H9 (cell line): ENCODE data around the gene AP4B1. TPM values are rescaled to one million over a fixed set of nuclear protein-coding genes. Genes with fewer than 3 reads are reported as not detected.

ENCODE experiments used
- DNase-seq: peaks from one replicate; pipeline ENCODE4 v3.0.0-alpha.2; 2017
- H2AFZ ChIP-seq: one replicate; pipeline ENCODE4 v1.6.1; 2013; ENCODE audit warnings: mild to moderate bottlenecking, low read length, control low read depth, moderate library complexity
- H2AK5ac ChIP-seq: 2 replicates; pipeline ENCODE4 v1.6.1; 2013; ENCODE audit warnings: low read length, control low read depth, mixed read lengths; ENCODE audit not compliant: insufficient read length
- H2BK120ac ChIP-seq: one replicate; pipeline ENCODE4 v1.6.1; 2013; ENCODE audit warnings: low read depth, mild to moderate bottlenecking, low read length, control low read depth, inconsistent platforms; ENCODE audit not compliant: poor library complexity, severe bottlenecking
- H2BK12ac ChIP-seq: 2 replicates; pipeline ENCODE4 v1.6.1; 2013; ENCODE audit warnings: low read length, control low read depth, mixed read lengths, low read depth; ENCODE audit not compliant: insufficient read length
- H2BK15ac ChIP-seq: 2 replicates; pipeline ENCODE4 v1.6.1; 2013; ENCODE audit warnings: low read depth, low read length, control low read depth
- H2BK20ac ChIP-seq: one replicate; pipeline ENCODE4 v1.6.1; 2013; ENCODE audit warnings: low read depth, mild to moderate bottlenecking, low read length, control low read depth, inconsistent platforms; ENCODE audit not compliant: poor library complexity, severe bottlenecking
- H2BK5ac ChIP-seq: 2 replicates; pipeline ENCODE4 v1.6.1; 2013; ENCODE audit warnings: low read length, control low read depth, mixed read lengths; ENCODE audit not compliant: insufficient read length
- H3K14ac ChIP-seq: 2 replicates; pipeline ENCODE4 v1.6.1; 2013; ENCODE audit warnings: low read length, control low read depth; ENCODE audit not compliant: insufficient read depth
- H3K18ac ChIP-seq: 2 replicates; pipeline ENCODE4 v1.6.1; 2013; ENCODE audit warnings: low read depth, mild to moderate bottlenecking, mixed read lengths, low read length, control low read depth; ENCODE audit not compliant: insufficient read length
- H3K23ac ChIP-seq: 2 replicates; pipeline ENCODE4 v1.6.1; 2013; ENCODE audit warnings: low read length, control low read depth, mixed read lengths, low read depth; ENCODE audit not compliant: insufficient read length
- H3K23me2 ChIP-seq: 2 replicates; pipeline ENCODE4 v1.6.1; 2013; ENCODE audit warnings: low read depth, mild to moderate bottlenecking, mixed read lengths, low read length, control low read depth; ENCODE audit not compliant: insufficient read length, poor library complexity, severe bottlenecking
- H3K27ac ChIP-seq: 2 replicates; pipeline ENCODE4 v1.5.1; 2013; ENCODE audit warnings: low read length, control low read depth, mixed read lengths, low read depth; ENCODE audit not compliant: insufficient read length
- H3K27me3 ChIP-seq: 2 replicates; pipeline ENCODE4 v1.6.1; 2013; ENCODE audit warnings: low read length, control low read depth, inconsistent platforms; ENCODE audit not compliant: insufficient read depth
- H3K4ac ChIP-seq: 2 replicates; pipeline ENCODE4 v1.6.1; 2013; ENCODE audit warnings: low read depth, mild to moderate bottlenecking, control low read depth, inconsistent platforms, low read length, moderate library complexity
- H3K4me1 ChIP-seq: 2 replicates; pipeline ENCODE4 v1.6.1; 2013; ENCODE audit warnings: low read length, control low read depth, inconsistent platforms; ENCODE audit not compliant: insufficient read depth
- H3K4me2 ChIP-seq: 2 replicates; pipeline ENCODE4 v1.6.1; 2013; ENCODE audit warnings: low read length, control low read depth, mixed read lengths; ENCODE audit not compliant: insufficient read length, insufficient read depth
- H3K56ac ChIP-seq: 2 replicates; pipeline ENCODE4 v1.6.1; 2013; ENCODE audit warnings: low read depth, mild to moderate bottlenecking, mixed read lengths, low read length, control low read depth; ENCODE audit not compliant: insufficient read length
- H3K79me1 ChIP-seq: 2 replicates; pipeline ENCODE4 v1.6.1; 2013; ENCODE audit warnings: low read depth, mild to moderate bottlenecking, moderate library complexity, low read length, control low read depth, inconsistent platforms; ENCODE audit not compliant: insufficient read depth, poor library complexity, severe bottlenecking
- H3K79me2 ChIP-seq: 2 replicates; pipeline ENCODE4 v1.6.1; 2013; ENCODE audit warnings: low read length, control low read depth, inconsistent platforms; ENCODE audit not compliant: insufficient read depth
- H3K9ac ChIP-seq: 2 replicates; pipeline ENCODE4 v1.6.1; 2013; ENCODE audit warnings: low read length, control low read depth, mixed read lengths; ENCODE audit not compliant: insufficient read length; ENCODE audit errors: extremely low read depth
- H3K9me3 ChIP-seq: one replicate; pipeline ENCODE4 v1.6.1; 2013; ENCODE audit warnings: low read depth, low read length, inconsistent platforms; ENCODE audit not compliant: control insufficient read depth
- H3T11ph ChIP-seq: one replicate; pipeline ENCODE4 v1.6.1; 2013; ENCODE audit warnings: mild to moderate bottlenecking, low read length, control low read depth, inconsistent platforms
- H4K20me1 ChIP-seq: one replicate; pipeline ENCODE4 v1.6.1; 2013; ENCODE audit not compliant: control insufficient read depth, insufficient read length, insufficient read depth
- H4K5ac ChIP-seq: 2 replicates; pipeline ENCODE4 v1.6.1; 2013; ENCODE audit warnings: low read depth, mild to moderate bottlenecking, mixed read lengths, low read length, control low read depth; ENCODE audit not compliant: insufficient read length
- H4K8ac ChIP-seq: replicated peaks from 2 replicates; pipeline ENCODE4 v1.6.1; 2013; ENCODE audit warnings: low read length, control low read depth, mixed read lengths, low read depth; ENCODE audit not compliant: insufficient read length
- H4K91ac ChIP-seq: 2 replicates; pipeline ENCODE4 v1.6.1; 2013; ENCODE audit warnings: low read depth, mild to moderate bottlenecking, moderate library complexity, mixed read lengths, low read length, control low read depth; ENCODE audit not compliant: insufficient read length
- H3K27ac Mint-ChIP-seq, 3 experiments: 2 replicates in 2 of 3; 3 replicates in 1 of 3; pipeline ENCODE4 v1.8.0; 2020 to 2021; ENCODE audit warnings: mixed read lengths in 3 of 3, mild to moderate bottlenecking in 1 of 3, moderate library complexity in 1 of 3
- H3K27me3 Mint-ChIP-seq: 2 replicates; pipeline ENCODE4 v1.8.0; 2021; ENCODE audit warnings: low read depth, mild to moderate bottlenecking, moderate library complexity, mixed read lengths
- H3K36me3 Mint-ChIP-seq, 3 experiments: 2 replicates in 2 of 3; 3 replicates in 1 of 3; pipeline ENCODE4 v1.8.0; 2020 to 2021; ENCODE audit warnings: low read depth in 3 of 3, mixed read lengths in 3 of 3; ENCODE audit not compliant: insufficient read depth in 1 of 3
- H3K4me1 Mint-ChIP-seq, 2 experiments: 2 replicates each; pipeline ENCODE4 v1.8.0; 2020; ENCODE audit warnings: mixed read lengths in 2 of 2
- H3K4me3 Mint-ChIP-seq, 2 experiments: 2 replicates in 1 of 2; 3 replicates in 1 of 2; pipeline ENCODE4 v1.8.0; 2020 to 2021; ENCODE audit warnings: mild to moderate bottlenecking in 2 of 2, mixed read lengths in 2 of 2, moderate library complexity in 1 of 2
- H3K9me3 Mint-ChIP-seq, 2 experiments: 2 replicates in 1 of 2; 3 replicates in 1 of 2; pipeline ENCODE4 v1.8.0; 2020; ENCODE audit warnings: mild to moderate bottlenecking in 2 of 2, mixed read lengths in 2 of 2, moderate library complexity in 1 of 2
- WGBS: extraction: QIAGEN DNeasy Blood & Tissue Kit; methylation state at CpG from one replicate; pipeline ENCODE4 v1.1.7; 2013; ENCODE audit warnings: missing lambda C conversion rate, low lambda C conversion rate, mixed read lengths; ENCODE audit not compliant: insufficient read length; ENCODE audit errors: extremely low coverage; 5-methylcytosine and 5-hydroxymethylcytosine counted together
- total RNA-seq: library from RNA; stranded (reverse); gene quantifications from 2 replicates; pipeline ENCODE4 v1.2.1, GENCODE V29; 2021
- TF ChIP-seq, protein P1 (sequence below): fragments of 200-600 bp; sonication (generic); conservative IDR thresholded peaks from 3 replicates; pipeline ENCODE4 v1.8.0; 2021; ENCODE audit warnings: antibody characterized with exemption, mild to moderate bottlenecking

AP4B1 gene
- total RNA-seq, 1 experiment from 2014 or later: 19.3 TPM

DNA sequence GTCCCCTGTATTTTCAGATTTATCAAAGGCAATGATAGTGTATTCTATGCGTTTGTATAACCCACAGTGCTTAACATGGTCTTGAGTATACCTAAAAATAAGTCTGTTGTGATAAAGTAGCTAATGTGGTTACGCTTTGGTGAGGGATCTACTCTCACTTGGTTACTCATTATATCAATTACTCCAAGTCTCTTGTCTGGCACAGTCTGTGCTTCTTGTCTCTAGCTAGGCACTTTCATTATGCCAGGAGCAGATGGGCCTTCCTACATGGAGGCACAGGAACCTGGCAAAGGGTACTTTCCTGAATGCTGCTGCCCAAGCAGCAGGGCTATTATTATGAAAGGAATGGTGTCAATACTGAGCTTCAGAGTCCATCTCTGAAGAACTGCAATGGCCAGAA lies 28.9 kb downstream of the AP4B1 start:
- H2BK5ac ChIP-seq: no peak overlapping the region
- TF ChIP-seq, protein P1, sequence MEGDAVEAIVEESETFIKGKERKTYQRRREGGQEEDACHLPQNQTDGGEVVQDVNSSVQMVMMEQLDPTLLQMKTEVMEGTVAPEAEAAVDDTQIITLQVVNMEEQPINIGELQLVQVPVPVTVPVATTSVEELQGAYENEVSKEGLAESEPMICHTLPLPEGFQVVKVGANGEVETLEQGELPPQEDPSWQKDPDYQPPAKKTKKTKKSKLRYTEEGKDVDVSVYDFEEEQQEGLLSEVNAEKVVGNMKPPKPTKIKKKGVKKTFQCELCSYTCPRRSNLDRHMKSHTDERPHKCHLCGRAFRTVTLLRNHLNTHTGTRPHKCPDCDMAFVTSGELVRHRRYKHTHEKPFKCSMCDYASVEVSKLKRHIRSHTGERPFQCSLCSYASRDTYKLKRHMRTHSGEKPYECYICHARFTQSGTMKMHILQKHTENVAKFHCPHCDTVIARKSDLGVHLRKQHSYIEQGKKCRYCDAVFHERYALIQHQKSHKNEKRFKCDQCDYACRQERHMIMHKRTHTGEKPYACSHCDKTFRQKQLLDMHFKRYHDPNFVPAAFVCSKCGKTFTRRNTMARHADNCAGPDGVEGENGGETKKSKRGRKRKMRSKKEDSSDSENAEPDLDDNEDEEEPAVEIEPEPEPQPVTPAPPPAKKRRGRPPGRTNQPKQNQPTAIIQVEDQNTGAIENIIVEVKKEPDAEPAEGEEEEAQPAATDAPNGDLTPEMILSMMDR: no peak
- no peak overlapping the region for H3K4me2 ChIP-seq
- H2BK15ac ChIP-seq: no peak overlapping the region
- no peaks in the 10 kb centered on the region for H3K23me2 ChIP-seq
- H2BK120ac ChIP-seq: no peak overlapping the region
- H3K18ac ChIP-seq: no peak overlapping the region
- no peak overlapping the region for H3K56ac ChIP-seq
- WGBS: no CpG with 5 or more reads among the region's 2 CpGs
- H3T11ph ChIP-seq: no peak overlapping the region
- no peak overlapping the region for H3K27ac ChIP-seq
- H3K79me1 ChIP-seq: no peaks in the 10 kb centered on the region
- no peak overlapping the region for H3K27ac Mint-ChIP-seq
- no peaks in the 10 kb centered on the region for H3K4me1 ChIP-seq
- no peak overlapping the region for H2BK20ac ChIP-seq
- H3K4me3 Mint-ChIP-seq: no peak overlapping the region
- peaks cover 5 to 12% of the 10 kb centered on the region in 2 experiments for H3K4me1 Mint-ChIP-seq
- no peaks in the 10 kb centered on the region for H4K20me1 ChIP-seq
- H3K14ac ChIP-seq: no peak overlapping the region
- no peak overlapping the region for H4K8ac ChIP-seq
- no peak overlapping the region for H4K91ac ChIP-seq
- H3K9me3 Mint-ChIP-seq: no peaks in the 10 kb centered on the region
- H2AFZ ChIP-seq: no peak overlapping the region
- no peaks in the 10 kb centered on the region for H3K9me3 ChIP-seq
- H2BK12ac ChIP-seq: no peak overlapping the region
- H2AK5ac ChIP-seq: no peak overlapping the region
- H3K79me2 ChIP-seq: no peaks in the 10 kb centered on the region
- no peaks in the 10 kb centered on the region for H3K27me3 ChIP-seq
- H3K9ac ChIP-seq: no peak overlapping the region
- H3K4ac ChIP-seq: no peak overlapping the region
- no peak overlapping the region for H3K23ac ChIP-seq
- DNase-seq: no peak
- no peaks in the 10 kb centered on the region for H3K36me3 Mint-ChIP-seq
- H3K27me3 Mint-ChIP-seq: no peaks in the 10 kb centered on the region
- H4K5ac ChIP-seq: no peak overlapping the region
